HG02973 (cell line): Measurements from ENCODE around the gene PPARG.

Experiments
- ATAC-seq: cut with Tn5 transposase; IDR thresholded peaks from one replicate; pipeline ENCODE4 v1.9.1; 2021; ENCODE audit warnings: moderate library complexity; ENCODE audit not compliant: unreplicated experiment

The PPARG gene

DNA sequence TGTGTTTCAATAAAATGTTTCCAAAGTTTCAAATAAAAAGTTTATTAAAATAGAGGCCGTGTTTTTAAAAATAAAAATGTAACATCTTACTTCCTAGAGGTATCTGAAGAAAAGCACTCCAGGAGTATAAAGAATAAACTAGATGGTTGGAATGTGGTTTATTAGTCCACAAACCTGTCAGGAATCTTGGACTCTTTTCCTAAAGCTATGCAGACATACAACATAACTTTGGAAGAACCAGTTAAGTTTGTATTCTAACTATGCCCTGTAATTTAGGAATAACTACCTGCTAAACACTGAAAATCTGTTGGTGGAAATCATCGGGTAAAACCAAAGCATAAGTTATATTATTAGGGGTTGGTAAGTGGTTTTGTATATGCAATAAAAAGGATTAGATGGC is 51.6 kb downstream of the PPARG start:
- ATAC-seq = no peak

DNA sequence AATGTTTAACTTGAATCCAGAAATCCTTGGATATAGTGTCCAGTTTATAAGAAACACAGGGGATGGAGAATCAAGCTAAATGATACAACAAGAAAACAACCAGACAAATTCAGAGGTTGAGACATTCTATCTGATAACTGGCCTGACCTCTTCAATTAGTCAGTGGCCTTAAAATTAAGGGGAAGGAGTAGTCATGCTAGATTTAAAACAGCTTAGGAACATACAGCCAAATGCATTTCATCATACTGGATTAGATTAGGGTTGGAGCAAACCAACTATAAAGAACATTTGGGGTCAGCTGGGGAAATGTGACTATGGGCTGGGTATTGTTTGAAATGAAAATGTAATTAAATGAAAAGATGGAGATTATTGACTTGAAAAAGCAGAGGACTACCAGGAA is 53.3 kb downstream of the PPARG start:
- no peak for ATAC-seq

DNA sequence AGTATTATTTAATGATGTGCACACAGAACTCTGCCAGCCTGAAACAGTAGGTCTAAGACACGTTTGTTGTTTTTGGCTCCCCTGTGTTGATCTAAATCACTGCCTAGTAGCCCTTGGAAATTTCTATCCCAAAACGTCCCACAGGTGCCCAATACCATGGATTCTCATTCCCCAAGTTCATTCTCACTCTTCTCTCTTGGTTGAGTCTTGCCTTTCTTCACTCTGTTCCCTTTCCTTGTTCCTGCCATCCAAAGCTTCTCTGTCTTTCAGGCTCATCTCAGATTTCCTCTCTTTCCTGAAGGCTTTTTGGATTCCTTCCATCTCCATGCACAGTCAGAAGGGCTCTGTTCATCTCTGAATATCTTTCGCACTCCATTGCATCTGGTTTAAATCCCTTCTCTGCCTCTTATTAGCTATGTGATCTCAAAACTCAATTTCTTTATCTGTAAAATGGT is 54.2 kb downstream of the PPARG start:
- ATAC-seq = no peak

DNA sequence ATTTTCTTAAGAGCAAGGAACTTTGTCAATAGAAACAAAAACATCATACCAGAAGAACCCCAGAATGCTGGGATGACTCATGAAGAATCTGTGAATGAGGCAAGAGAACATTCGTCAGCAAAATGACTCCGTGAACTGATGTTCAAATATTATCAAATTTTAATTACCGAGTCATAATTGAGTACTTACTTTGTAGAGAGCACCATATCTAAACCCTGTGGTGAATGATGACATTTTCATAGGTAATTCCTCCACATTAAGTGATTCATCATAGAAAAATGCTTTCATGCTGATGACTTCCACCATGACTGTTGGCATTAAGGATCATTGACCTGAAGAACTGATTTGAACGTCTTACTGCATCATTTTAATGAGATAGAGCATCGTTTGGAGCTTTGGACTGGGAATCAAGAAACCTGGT is 56.3 kb downstream of the PPARG start:
- no peak for ATAC-seq

DNA sequence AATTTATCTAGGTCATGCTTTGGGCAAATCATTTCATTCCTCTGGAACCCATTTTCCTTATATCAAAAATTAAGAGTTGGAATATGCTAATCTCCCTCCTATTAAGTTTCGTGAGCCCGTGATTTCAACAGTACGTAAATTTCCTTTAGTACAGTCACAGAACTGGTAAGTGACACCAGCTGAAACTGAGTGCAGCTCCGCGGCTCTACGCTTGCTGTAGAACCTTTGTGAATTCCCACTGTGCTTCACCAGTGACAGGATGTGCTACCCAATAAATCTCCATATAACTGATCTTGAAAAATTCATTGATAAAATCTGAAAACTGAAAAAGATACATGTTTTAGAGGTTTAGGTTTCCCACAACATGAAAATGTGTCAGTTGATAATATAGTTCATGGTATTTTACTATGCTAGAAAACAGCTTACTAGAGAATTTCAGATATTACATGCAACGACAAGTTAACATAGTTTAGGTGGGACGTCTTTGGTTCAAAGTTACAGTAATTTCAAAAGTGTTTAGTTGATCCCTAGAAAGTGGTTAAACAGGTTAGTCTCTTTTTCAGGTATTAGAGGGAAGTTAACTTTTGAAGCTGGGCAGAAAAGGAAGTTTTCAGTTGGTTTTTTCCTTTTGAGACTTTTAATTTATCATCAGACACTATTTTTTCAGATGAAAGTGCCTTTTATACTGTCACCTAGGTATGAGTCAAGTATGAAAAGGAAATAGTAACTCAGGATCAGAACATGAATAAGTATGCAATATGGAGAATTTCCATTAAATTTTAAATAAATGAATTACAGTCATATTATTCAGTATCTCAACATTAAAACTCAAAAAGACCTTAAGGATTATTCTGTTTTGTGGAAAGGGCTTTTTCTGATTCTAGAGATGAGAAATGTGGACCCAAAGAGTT is 57.0 kb downstream of the PPARG start:
- ATAC-seq = no peak

DNA sequence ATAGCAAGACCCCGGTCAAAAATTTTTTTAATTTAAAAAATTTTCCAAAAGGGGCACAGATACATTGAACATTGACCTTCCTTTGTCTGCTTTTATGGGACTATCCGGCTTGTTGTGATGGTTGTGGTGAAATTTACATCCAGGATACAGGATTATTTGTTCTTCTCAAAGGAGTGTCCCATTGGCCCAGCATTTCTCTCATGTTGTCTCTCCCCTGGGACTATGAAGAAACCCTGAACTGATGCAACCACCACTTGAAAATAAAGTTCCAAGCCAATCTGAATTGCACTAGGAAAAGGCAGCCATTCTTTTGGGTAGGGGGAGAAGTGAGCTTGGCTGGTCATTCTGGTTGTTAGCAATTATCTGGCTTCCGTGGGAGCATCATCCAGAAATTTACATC is 58.4 kb downstream of the PPARG start:
- no peak for ATAC-seq

DNA sequence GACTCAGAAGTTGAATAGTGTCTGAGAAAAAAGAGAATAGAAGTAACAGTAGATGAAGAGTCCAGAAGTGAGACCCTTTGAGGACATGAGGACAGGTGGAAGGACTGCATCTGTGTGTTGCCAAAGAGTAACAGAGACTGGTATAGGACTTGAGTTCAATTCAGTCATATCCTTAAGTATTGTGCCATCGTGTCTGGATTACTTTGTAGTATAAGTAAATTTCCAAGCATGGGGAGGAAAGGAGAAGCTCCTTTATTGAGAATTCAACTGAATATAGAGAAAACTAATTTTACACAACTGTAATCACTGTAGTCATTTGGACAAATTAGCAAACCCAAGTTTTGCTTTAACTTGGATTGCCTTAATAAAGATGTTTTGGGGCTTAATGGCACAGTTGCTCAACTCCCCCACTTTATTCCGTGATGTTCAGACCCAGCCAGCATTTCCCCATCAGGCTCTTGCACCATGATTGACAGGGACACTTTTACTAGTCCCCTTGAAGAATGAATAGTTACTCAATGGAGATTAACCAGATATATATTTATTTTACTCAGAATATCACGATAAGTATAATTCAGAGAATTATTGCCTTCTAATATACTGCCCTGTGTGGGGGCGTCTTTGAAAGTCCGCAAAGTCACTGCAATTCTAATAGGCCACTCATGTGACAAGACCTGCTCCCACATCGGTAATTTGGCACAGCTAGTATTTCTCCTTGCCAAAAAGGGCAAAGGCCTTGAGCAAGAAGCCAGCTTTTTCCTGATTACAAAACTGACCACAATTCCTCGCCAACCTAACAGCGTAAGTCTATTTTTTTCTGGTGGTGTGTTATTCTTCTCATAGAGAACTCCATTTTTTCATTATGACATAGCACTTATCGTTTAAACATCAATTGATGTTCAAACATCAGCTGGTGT is 61.3 kb downstream of the PPARG start:
- ATAC-seq = no peak

DNA sequence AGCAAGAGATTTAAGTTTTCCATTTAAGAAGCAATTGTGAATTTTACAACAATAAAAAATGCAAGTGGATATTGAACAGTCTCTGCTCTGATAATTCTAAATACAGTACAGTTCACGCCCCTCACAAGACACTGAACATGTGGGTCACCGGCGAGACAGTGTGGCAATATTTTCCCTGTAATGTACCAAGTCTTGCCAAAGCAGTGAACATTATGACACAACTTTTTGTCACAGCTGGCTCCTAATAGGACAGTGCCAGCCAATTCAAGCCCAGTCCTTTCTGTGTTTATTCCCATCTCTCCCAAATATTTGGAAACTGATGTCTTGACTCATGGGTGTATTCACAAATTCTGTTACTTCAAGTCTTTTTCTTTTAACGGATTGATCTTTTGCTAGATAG is 62.3 kb downstream of the PPARG start:
- ATAC-seq = no peak

DNA sequence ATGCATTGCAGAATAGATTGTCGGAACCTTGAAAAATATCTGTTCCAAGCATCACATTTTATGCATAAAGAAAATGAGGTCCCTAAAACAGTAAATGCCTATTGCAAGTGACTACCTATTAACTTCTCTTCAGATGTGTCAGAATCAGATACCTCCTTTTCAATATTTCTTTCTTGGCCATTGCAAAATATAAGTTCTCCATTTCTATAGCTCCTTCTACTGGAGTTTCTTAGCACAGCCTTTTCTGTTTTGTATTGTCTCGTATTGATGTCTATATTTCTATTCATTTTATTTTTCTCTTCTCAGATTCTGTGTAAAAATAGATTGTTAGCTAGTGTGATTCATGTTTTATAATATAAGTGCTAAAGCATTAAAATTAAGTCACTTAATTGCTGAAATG is 63.4 kb downstream of the PPARG start:
- no peak for ATAC-seq

DNA sequence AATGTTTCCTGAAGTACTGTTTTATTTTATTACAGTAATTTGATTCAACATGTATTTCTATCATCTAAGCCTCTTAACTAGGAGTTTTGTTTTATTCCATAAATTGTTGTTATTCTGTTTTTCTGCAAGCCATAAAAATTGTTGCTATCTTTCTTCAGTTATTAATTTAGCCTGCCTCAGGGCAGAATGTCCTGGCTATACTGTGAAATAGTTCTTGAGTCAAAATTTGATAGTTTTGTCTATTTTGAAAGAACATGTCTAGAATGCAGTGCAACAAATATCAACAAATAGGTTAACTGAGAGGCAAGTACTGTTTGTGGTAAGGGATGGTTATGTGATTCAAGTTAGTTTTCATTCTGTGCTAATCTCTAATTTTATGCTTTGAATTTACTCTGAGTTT is 63.9 kb downstream of the PPARG start:
- no peak for ATAC-seq

DNA sequence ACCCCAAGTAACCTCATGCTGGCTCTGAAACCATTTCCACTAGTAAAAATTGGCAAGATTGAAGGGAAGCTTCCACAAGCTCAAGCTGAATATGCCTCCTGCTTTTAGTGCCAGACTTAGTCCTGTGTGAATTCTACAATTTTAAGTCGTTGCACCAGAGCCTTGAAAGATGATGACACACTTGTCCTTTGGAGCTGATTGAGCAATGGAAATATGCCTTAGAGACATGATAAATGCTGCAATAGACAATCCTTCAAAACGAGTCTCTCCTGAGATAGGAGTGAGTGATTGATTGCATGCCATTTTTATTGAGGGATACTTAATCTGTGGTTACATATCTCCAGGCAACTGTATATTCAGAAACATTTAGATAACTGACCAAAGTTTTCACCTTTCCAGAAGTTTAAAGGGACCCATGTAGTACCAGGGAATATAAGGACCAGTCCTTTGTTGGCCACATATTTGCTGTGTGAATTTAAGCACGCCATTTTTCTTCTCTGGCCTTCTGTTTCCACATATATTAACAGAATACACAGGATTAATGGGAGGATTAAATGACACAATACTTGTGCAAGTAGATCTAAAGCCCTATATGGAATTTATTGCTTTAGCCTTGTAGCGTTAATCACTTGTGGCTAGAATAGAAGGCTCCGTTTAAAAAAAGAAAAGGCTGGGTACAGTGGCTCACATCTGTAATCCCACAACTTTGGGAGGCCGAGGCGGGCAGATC is 65.1 kb downstream of the PPARG start:
- ATAC-seq = no peak

DNA sequence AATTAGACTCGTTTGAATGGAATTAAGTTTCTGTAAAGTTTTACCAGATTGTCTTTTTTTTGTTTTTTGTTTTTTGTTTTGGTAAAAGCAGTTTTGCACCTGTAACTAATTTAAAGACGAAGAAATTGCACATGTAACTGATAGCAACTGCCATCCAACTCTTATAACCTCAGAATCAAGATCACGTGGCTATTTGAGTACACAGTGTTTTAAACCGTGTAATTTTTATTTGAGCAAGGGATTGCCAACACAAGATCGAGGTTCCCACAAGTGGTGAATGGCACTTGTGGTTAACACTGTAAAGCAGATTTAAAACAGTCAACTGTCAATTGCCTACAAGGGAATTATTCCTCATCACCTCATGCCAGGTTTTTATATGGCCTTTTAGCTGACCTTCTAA is 67.3 kb downstream of the PPARG start:
- no peak for ATAC-seq

DNA sequence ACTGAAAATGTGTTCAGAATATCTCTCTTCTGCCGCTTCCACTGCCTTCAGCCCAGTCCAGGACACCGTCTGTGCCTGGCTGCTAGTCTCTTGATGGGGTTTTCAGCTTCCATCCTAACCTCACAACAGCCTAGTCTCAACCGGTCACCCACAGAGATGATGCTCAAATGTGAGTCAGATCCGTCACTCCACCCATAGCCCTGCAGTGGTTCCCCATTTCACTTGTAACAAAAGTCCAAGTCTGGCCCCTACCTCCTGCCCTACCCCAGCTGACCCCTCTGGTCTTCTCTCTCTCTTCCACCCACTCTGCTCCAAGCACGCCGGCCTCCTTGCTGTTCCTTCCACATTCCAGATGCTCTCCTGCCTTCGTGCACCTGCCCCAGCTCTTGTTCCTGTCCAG is 68.1 kb downstream of the PPARG start:
- ATAC-seq = no peak

DNA sequence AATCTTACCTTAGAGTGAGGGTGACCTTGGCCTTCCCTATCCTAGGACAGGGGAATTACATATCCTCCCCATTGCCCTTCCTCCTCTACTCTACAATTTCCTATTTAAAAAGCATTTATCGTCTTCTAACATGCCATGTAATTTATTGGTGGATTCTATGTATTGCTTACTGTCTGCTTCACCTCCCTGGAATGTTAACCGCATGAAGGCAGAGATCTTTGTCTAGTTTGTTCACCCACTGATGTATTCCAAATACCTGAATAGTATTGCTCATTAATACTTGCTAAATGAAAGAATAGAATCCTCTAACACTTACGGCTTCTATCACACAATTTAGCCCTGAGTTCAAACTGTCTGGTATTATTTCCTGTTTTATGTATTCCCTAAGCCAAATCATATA is 68.6 kb downstream of the PPARG start:
- ATAC-seq = no peak

DNA sequence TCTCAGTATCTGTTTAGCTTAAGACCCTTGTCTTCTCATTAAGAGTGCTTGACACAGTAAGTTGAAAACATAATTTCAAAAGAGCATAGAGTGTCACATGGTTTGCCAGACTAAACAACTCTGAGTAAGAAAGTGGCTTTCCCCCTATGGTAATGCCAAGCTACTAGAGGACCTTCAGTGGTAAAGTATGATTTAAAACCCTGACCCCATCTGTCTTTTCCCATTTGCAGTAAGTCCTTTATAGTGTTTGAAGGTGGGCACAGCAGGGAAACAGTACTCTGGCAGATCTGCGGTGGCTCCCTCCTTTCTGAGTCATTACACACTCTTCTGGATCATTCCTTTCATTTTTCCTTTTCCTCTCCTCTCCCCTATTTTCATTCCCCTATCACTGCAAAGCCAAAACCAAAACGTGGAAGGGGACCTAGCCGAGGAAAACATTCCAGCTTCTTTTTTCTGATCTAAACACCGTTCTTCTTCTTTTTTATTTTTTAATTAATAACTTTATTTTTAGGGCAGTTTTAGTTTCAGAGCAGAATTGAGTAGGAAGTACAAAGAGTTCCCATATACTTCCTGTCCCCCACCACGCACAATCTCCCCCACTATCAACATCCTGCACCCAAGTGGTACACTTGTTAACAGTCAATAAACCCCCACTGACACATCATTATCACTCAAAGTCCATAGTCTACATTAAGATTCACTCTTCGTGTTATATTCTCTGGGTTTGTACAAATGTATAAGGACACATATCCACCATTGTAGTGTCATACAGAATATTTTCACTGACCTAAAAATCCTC is 74.7 kb downstream of the PPARG start:
- ATAC-seq = no peak

DNA sequence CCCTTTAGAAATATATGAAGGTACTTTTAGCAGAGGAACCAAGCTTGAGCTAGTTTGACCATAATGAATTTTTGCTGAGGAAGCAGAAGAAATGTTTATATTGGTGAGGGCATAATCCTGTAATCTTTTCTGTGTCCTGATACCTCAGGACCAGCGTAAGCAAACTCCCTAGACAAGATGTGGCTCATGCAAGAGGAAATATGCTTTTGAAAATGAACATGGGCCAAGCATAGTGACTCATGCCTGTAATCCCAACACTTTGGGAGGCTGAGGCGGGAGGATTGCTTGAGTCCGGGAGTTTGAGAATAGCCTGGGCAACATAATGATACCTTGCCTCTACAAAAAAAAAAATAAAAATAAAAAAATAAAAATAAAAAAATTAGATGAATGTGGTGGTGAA is 78.5 kb downstream of the PPARG start:
- ATAC-seq = no peak

DNA sequence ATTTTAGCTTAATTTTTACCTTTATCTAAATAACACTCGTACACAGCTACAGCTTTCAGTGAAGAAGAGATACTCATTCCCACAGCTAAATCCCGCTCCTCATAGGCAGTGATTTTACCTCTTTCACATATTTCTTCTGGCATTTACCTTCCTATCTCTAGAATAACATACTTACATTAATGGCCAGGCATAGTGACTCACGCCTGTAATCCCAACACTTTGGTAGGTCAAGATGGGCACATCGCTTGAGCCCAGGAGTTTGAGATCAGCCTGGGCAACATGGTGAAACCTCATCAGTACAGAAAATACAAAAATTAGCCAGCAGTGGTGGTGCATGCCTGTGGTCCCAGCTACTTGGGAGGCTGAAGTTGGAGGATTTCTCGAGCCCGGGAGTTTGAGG is 80.2 kb downstream of the PPARG start:
- ATAC-seq = no peak

DNA sequence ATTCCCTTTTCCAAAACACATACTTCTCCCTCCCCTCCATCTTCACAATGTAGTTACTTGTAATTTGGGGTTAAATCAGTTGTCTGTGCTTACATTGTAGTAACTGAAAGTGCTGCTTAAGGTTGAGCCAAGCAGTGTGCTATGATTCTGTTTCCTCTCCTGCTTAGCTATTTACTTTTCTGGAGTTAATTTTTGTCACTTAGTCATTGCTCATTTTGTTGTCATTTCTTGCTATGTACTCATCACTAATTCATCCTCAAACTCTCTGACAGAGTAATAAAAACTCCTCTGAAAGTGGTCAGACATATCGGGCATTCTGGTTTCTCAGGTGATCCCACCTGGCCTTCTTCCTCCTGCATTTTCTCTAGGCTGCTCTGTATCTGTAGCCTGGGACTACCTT is 80.7 kb downstream of the PPARG start:
- ATAC-seq = no peak

DNA sequence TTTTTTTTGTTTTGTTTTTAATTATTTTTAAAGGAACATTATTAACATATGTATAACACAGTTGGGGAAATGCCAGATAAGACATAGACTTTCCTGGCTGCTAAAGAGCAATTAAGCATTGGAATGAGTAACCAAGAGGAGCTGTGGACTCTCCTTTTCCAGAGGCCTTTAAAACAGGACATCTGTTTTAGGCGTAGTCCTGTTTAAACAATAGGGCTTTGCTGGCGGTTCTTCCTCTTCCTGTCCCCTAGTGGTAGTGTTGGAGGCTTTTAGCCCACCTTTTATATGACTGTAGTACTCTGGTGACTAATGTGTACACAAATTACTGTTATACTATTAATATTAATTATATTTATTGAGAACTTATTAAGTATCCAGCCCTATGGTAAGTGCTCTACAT is 81.9 kb downstream of the PPARG start:
- ATAC-seq = no peak

DNA sequence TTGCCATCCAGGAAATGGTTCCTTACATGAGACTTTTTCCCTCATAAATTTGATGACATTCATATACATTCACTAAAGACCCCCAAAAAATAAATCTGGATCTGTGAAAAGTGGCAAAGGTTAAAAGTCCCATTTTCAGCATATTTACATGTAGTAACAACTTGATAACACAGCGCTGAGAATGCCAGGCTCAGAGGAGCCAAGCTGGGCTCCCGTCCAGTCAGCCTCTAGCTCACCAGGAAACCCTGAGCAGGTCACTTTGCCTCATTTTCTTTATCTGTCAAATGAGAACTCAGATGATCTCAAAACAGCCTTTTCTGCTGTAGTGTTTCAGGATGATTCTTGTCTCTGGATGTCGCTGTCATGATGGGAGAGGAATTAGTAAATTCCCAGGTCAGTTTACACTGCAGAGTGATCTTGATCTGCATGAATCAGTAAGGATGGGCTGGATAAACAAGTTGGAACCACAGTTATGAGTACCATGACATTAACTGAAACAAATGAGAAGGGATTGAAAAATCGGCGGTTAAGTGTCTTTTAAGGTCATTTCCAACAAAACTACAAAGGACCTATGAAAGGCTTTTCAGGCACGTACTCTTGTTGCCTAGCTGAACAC is 82.8 kb downstream of the PPARG start:
- no peak for ATAC-seq
